Measurements from ENCODE around the gene CHRNE. TPM values are rescaled to one million over a fixed set of nuclear protein-coding genes. Genes with fewer than 3 reads are reported as not detected.
A peak's percentile ranks its signal among the peaks of the same experiment; 100 is the strongest.

Gene CHRNE
- polyA plus RNA-seq (ENCODE audit: insufficient read length in 3 of 3), result 1 to 10 TPM; 1.4 to 2.8 (median 1.8) TPM
- long read RNA-seq, donor 1, result 0 reads
- long read RNA-seq, donor 2, result 0 reads
- long read RNA-seq, donor 3, partial matches to known transcripts, result 0 of 1 reads
- long read RNA-seq, donor 3, other reads (novel, unspliced or antisense), result 0 of 1 reads
- long read RNA-seq, donor 4, result 0 reads
- long read RNA-seq, donor 5, result 0 reads
- long read RNA-seq, donor 6, partial matches to known transcripts, result 68 of 73 reads
- long read RNA-seq, donor 6, other reads (novel, unspliced or antisense), result 5 of 73 reads
- long read RNA-seq, donor 7, result 0 reads
- long read RNA-seq, donor 8, result 0 reads
- long read RNA-seq, donor 9, partial matches to known transcripts, result 59 of 64 reads
- long read RNA-seq, donor 9, other reads (novel, unspliced or antisense), result 5 of 64 reads
- long read RNA-seq, donor 10, partial matches to known transcripts, result 24 of 24 reads
- long read RNA-seq, donor 10, other reads (novel, unspliced or antisense), result 0 of 24 reads
- long read RNA-seq, donor 11, result 0 reads
- long read RNA-seq, donor 12, result 0 reads
- long read RNA-seq, donor 13, result 0 reads
- long read RNA-seq, donor 14, result 0 reads
- long read RNA-seq, donor 15, result 0 reads
- long read RNA-seq, donor 16, result 0 reads

DNA sequence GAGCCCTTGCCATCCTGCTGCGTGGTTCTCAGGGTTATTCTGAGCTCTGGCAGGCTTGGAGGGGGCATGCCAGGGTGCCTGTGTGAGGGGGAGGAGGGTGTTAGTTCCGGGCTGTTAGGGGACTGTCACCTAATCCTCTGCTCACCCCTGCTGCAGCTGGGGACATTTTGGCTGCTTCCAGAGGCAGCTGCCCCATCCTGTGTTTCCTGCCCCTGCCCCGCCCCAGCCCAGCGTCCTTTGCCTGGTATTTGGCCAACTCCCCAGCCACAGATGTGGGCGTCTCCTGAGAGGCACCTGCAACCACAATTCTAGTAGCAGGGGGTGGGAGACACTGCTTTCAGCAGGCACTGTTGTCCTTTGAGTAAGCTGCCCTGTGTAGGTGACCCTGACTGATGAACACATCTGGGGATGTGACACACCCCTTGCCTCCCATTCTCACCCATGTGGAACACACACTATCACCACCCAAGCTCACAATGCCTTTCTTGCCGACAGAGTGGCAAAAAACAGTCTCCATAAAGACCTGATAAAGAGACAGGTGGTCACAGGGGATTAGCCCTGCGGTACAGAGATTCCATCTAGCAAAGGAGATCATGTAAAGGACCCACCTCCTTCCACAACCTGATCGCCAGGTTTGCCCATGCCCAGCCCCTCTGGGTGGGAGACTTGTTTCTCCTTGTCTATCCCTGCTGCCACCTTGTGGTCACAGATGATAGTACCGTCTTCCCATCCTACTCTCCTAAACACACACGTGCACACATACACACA is at the start of gene CHRNE:
Gene CHRNE, minus strand, starts transcription at position 48 of the 768 bp plus-strand sequence. Its CDS starts 35 bp downstream, at position 13.
- DNase-seq (ENCODE audit: extremely low read depth in 1 of 11, low read depth in 9 of 11, low spot score in 4 of 11), result peak in 10 of 11 donors; percentile 65 to 85 (median 78)

DNA sequence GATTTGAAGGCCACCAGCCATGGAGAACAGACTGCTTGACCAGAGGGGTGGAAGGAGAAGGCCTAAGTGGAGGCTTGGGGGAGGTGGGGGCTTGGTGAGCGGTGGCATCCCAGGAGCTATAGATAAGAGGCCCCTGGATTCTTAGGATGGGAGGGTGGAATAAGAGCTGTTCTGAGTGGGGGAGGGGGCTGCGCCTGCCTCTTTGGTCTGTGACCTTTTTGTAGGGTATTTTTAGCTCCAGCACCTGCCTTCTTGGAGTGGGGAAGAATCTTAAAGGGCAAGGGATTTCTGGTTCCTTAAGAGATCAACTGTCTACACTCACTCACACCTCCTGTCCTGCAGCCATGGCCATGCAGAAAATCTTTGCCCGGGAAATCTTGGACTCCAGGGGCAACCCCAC is 48.6 kb upstream of the CHRNE start:
- DNase-seq (ENCODE audit: extremely low read depth in 1 of 11, low read depth in 9 of 11, low spot score in 4 of 11), result no peak

DNA sequence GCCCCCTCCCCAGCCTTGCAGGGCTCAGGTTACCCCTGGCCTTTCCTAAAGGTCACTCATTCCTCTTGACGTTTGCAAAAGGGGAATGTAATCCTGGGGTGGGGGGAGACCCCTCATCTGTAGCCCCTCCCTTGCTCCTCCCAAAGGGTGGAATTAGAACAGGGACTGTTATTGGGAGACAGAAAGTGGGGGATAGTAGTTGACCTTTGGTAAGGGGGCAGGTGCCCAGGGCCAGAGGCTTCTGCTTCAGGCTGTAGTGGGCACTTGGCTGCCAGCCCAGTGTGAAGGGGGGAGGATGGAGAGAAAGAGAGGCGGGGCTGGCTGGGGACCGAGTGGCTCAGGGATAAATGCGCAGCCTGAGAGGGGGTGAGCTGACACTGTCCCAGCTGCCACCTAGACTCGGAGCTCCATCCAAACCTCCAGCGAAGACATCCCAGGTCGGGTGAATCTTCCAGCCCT is 47.9 kb upstream of the CHRNE start, which contains the start of gene ENO3:
Gene ENO3, plus strand, starts transcription at position 374 of the 459 bp plus-strand sequence. CDS start 711 bp downstream, outside the sequence.
- DNase-seq (ENCODE audit: extremely low read depth in 1 of 11, low read depth in 9 of 11, low spot score in 4 of 11), result no peak

DNA sequence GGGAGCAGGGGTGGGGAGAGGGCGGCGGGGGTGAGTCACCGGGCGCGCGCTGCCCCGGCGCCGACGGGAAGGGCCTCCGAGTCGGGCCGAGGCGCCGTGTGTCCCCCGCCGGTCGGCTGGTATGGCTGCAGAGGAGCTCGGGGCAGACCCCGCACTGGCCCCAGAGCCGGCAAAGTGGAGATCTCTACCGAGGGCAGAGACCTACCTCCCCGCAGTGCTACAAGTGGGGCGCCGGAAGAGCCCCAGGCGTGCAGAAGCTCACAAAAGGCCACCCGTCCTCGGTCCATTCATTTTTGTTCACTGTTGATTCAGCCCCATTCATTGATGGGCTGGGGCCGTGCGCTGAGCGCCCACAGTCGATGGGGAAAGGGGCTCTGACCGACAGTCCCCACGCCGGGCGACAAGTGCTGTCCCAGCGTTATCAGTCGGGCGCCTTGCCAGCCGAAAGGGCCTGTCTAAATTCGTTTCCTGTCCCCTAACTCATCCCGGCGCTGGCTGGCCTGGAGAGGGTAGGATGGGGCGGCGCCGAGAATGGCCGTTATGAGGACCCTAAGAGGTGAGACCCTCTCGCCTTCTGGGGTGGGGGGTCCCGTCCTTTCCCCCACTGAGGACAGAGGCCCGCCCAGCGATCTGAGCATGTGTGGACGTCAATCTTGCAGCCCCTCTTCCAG is 47.3 kb upstream of the CHRNE start:
- no peak for DNase-seq (ENCODE audit: extremely low read depth in 1 of 11, low read depth in 9 of 11, low spot score in 4 of 11)

DNA sequence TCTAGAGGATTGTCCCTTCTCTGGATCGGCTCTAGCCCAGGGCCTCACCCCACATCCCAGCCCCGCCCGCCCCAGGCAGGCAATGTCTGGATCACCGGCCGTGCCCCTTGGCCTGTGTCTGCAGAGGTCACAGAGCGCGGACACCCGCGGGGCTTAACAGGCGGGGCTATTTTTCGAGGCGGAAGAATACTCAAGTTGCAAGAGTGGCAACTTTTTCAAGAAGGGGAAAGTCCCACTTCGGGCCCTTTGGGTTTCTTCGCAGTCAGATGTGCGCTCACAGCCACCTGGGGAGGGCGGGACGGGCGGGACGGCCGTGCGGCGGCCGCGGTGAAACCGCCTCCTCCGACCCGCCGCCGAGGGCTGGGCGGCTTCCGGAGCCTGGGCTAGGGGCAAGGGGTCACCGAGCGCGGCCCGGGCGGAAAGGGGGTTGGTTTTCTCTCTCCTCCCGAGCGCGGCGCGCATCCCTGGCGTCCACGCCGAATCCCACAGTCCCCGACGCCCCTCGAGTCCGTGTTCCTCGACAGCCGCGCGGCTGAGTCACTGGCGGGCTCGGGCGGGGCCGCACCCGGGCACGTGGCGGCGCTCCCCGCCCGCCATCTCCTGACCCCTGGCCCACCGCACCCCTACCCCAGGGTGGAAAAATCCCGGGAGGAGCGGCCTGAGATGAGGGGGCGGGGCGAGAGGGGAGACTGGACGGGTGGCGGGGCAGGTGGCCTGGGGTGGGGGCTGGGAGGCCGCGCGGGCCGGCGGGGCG is 46.6 kb upstream of the CHRNE start:
- no peak for DNase-seq (ENCODE audit: extremely low read depth in 1 of 11, low read depth in 9 of 11, low spot score in 4 of 11)

DNA sequence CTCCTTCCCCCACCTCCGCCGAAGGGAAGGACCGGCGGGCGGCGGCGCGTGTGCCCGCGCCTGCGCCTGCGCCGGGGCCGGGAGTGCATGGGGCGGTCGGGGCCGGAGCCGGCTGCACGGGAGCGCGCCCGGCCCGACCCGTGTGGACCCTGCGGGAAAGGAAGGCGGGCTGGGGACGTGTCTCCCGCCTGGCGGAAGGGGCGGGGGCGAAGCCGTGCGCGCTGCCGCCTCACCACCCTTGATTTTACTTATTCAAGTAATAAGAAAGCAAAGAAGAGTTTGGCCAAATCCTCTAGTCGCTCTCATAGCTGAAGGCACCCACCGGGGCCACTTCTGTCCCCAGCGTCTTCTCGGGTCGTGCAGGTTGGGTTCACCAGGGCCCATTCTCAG is 46.0 kb upstream of the CHRNE start:
- peak in 9 of 11 donors; percentile 66 to 89 (median 83) for DNase-seq (ENCODE audit: extremely low read depth in 1 of 11, low read depth in 9 of 11, low spot score in 4 of 11)

DNA sequence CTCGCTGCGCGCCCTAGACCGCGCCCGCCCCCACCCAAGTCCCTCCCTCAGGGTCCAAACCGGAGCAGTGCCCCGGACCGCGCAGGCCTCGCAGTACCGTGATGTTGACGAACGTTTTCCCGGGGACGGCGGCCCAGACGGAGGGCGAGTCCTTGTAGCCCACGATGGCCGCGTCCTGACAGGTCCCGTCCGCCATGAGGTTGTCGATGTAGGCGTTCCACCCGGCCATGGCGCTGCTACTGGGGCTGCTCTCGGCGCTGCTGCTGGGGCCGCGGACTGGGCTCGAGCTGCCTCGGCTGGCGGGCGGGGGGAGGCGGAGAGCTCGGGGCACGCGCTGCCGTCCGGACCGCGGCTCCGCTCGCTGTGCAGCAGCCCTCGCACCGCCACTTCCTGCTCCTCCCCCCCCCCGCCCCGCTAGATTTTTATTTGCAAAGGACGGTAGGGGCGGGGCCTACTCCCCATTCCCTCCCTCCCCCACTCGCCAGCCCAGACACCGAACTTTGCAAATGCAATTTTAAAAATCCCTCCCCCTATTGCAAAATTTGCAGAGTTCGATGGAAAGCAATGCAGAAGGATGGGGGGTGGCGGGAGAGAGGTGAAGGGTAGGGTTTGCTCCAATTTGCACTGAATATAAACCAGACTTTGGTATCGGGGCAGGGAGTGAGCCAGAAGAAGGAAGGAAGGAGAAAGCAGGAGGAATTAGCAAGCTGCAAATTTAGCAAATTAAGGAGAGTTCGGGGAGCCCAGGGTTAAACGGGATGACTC is 45.5 kb upstream of the CHRNE start, which contains the start of gene PFN1:
Gene PFN1, minus strand, starts transcription at position 365 of the 765 bp plus-strand sequence. Its CDS starts 136 bp downstream, at position 229.
- peak in 9 of 11 donors; percentile 64 to 86 (median 82) for DNase-seq (ENCODE audit: extremely low read depth in 1 of 11, low read depth in 9 of 11, low spot score in 4 of 11)

DNA sequence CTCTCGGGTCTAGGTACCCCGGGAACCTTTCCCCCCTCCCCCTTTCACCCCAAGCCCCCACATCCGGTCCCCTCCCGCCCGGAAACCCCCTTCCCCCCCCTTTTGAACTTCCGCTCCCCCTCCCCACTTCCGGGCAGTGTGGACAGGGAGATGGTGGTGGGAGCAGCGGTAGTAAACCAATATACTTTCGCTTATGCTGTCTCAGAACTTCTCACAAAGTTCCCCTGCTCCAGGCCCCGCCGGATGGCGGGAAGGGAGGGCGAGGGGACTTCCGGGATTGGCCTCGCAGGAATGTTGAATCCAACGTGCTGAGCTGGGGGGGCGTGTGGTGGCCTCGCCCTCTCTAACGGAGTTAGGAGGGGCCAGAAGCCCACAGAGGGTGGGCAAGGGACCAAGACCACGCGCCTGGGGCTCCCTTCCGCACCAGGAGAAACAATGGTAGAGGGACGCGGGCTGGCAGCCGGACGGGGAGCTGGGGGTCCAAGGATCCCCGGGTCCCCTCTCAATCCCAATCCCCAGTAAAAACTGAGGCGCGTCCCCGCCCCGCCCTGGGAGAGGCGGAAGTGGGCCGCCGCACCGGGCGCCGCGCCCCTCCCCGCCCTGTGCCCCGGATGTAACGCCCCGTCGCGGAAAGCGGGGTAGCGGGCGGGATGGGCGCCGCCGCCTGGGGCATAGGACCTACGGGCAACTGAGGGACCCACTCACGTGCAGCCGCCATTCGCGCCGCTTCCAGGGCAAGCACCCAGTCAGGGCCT is 44.7 kb upstream of the CHRNE start:
- DNase-seq (ENCODE audit: extremely low read depth in 1 of 11, low read depth in 9 of 11, low spot score in 4 of 11), result peak in 1 of 11 donors; percentile 77

DNA sequence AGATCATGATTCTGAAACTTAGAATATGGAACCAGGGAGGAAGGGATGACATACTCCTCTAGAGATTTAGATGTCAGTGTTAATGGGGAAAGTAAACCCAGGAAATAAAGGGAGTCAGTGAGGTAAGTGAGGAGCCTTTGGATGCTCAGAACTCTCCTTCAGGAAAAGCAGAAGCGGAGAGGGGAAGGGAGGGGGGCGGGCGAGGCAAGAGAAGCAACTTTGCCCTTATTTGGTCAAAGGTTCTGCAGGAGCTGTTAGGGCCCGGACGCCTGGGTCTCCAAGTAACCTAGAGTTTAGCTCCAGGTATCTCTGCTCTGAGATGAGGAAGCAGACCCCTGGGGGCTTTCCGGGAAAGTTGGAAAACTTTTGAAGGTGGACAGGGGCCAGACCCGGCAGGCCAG is 44.1 kb upstream of the CHRNE start:
- no peak for DNase-seq (ENCODE audit: extremely low read depth in 1 of 11, low read depth in 9 of 11, low spot score in 4 of 11)

DNA sequence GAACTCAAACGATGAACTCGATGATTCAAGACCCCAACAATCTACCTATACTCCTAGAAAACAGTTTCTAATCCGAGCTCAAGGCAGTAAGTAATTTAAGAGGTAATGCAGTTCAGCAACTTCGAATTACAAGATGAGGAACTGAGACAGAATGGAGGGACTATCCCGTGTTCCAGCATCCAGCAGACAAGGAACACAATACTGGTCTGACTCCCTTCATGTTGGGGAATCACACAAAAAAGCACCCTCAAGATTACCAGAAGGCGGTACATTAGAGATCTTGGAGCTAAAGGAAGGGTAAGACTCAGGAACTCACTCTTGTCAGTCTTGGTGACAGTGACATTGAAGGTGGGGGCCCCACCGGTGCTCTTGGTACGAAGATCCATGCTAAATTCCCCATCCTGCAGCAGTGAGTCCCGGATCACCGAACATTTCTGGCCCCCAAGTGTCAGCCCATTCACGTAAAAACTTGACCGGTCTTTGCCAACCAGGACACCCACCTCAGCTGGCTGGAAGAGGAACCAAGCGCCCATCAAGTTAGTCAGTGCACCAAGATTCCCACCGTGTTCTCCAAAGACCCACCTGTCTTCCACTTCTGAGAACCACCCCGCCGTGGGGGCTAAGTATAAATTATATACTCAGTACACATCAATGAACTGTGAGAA is 43.5 kb upstream of the CHRNE start:
- DNase-seq (ENCODE audit: extremely low read depth in 1 of 11, low read depth in 9 of 11, low spot score in 4 of 11), result no peak

DNA sequence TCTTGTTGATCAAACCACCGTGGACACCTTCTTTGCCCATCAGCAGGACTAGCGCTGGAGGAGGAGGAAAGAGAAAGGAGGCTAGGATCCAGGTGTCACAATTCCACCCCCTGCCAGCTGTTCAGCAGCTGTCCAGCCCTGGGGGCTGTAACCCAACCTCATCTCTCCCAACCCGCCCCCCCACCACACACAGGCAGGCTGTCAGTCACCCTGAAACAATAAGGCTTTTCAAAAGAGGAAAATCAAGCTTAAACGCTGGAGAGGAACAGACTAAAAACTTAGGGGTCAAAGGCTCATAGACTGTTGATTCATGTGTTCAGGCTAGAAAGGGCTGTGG is 43.0 kb upstream of the CHRNE start:
- no peak for DNase-seq (ENCODE audit: extremely low read depth in 1 of 11, low read depth in 9 of 11, low spot score in 4 of 11)

DNA sequence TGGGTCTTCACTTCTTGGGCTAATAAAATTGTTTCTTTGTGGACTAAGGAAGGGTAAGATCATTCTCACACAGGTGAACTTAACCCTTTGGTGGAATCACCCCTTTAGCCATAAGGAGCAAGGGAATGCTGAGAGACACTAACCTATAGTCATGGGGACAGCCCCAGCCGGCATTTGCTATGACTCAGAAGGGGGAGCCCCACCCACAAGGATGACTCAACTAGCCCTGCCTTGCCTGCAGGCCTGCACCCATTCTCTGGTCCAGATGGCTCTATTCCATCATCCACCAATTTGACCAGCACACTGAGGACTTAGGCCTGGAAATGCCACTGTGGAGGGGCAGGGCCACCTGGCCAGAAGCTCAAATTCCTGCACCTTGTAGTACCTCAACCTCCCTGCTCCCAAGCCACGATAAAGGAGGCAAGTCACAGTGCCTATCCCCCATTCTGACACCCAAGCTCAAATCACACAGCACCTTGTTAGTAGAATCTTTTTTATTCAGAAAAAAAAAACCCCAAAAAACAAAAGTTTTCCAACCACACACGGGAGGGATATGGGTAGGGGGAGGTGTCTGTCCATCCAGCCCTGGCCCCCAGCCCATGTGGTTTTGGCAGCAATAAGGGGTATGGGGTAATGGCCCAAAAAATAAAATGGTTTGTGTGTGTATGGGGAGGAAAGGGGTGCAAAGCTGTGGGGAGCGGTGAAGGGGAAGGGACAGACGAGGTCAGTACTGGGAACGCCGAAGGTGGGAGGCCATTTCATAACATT is 42.5 kb upstream of the CHRNE start:
- DNase-seq (ENCODE audit: extremely low read depth in 1 of 11, low read depth in 9 of 11, low spot score in 4 of 11), result no peak

DNA sequence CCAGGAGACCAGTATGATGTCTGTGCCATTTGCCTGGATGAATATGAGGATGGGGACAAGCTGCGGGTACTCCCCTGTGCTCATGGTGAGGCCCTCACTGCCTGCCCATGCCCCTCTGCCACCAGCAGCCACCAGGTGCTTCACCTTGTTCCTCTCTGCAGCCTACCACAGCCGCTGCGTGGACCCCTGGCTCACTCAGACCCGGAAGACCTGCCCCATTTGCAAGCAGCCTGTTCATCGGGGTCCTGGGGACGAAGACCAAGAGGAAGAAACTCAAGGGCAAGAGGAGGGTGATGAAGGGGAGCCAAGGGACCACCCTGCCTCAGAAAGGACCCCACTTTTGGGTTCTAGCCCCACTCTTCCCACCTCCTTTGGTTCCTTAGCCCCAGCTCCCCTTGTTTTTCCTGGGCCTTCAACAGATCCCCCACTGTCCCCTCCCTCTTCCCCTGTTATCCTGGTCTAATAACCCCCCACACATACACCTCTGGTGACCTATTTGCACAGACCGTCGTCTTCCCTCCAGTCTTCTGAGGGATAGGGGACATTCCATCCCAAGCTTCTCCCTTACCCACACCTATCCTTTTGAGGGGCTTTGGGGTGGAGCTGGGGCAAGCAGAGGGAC is 41.8 kb upstream of the CHRNE start:
- DNase-seq (ENCODE audit: extremely low read depth in 1 of 11, low read depth in 9 of 11, low spot score in 4 of 11), result no peak

DNA sequence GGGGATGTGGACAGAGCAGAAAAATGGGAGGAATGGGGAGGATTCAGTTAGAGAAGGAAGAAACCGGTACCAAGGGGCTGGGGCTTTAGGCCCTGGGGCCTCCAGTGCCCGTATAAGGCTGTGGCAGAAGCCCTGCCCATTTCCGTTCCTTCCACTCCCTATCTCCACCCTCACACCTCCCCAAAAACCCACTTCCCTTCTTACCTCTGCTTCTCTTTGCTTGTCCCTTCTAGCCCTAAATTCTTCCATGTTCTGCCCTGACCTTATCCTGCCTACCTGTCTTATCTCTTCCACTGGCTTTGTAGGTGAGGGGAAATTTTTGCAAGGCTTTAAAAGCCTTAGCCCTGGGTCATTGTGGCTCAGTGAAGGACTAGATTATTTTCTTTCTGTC is 41.3 kb upstream of the CHRNE start:
- no peak for DNase-seq (ENCODE audit: extremely low read depth in 1 of 11, low read depth in 9 of 11, low spot score in 4 of 11)

DNA sequence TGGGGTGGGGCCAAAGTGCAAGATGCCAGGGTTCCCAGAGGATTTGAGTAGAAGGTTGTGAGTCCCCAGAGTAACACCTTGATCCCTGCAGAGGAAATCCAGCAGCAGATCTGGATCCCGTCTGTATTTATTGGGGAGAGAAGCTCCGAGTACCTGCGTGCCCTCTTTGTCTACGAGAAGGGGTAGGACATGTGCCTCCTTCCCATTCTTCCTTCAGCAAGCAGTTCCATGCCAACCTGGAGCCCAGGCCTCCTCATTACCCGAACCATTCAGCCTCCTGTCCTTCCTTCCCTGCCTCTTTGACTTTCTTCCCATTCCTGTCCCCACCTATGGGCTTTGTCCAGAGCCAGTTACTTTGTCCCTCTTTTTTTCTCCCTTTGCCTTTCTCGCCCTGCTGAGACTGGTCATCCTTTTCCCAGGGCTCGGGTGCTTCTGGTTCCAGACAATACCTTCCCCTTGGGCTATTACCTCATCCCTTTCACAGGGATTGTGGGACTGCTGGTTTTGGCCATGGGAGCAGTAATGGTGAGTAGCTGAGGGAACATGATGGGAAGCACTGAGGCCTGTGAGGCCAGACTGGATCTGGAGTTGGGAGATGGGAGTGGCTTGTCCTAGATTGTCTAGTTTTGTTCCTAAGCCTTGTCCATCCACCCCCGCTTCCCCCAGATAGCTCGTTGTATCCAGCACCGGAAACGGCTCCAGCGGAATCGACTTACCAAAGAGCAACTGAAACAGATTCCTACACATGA is 40.0 kb upstream of the CHRNE start:
- no peak for DNase-seq (ENCODE audit: extremely low read depth in 1 of 11, low read depth in 9 of 11, low spot score in 4 of 11)
